ENCODE measurements around the gene PCDHGC5. TPM values are rescaled to one million over a fixed set of nuclear protein-coding genes. Genes with fewer than 3 reads are reported as not detected.

The PCDHGC5 gene
- total RNA-seq (2014; rRNA removed) = 0.40 and 0.46 TPM in 2 replicates
- Bru-seq, nascent RNA = percentile 53 among the genes with signal in this experiment
- BruChase-seq, experiment 1, labeled RNA remaining after a 6-hour chase = percentile 56 among the genes with signal in this experiment
- BruChase-seq, experiment 2, labeled RNA remaining after a 2-hour chase = percentile 73 among the genes with signal in this experiment
- long read RNA-seq, full-length matches to known transcripts = 1 of 1 reads
- long read RNA-seq, partial matches to known transcripts = 0 of 1 reads
- long read RNA-seq, other reads (novel, unspliced or antisense) = 0 of 1 reads

DNA sequence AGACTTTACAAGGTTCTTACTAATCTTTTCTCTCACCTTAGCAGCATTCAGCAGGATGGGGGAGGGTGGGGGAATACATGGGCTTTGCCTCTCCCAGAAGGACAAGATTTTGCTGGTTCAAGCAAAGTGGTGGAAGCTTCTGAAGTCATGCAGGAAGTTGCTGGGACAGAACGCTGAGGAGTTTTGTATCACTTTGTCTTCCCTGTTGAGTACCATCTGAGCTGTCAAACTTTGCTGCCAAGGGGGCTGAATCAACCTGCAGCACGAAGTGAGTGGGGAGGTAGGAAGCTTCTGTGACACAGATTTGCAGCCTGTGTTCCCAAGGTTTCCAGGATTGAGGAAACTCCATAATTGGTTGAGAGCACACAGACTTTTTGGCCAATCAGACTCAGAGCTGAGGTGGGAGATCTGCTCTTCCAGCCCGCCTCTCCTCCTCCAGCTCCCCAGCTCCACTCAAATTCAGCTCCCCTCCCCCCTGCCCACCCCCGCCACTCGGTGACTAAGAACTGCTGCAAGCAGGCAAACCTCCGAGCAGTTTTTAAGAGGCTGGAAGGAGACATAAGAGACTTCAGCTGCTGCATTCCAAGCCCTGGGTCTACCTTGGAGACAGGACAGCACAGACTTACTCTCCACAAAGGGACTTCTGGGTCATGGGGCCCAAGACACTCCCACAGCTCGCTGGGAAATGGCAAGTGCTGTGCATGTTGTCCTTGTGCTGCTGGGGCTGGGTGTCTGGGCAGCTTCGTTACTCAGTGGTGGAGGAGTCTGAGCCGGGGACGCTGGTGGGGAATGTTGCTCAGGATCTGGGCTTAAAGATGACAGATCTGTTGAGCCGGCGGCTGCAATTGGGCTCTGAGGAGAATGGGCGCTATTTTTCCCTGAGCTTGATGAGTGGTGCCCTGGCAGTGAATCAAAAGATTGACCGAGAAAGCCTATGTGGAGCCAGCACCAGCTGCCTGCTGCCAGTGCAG is at the start of gene PCDHGC5:
TSS of gene PCDHGC5 (plus strand) at position 491 of the 971 bp plus-strand sequence. CDS start at position 651, 160 bp downstream.
- Histone ChIP-seq H2AFZ (ENCODE audit: low read length) (no peak within 1 kb of the TSS), H3K4me1 (ENCODE audit: insufficient read depth, low read length) (peaks cover 15% of the 10 kb centered on the region; the same call in 1 of the 2 replicates), H3K9me2 (replicated peaks; ENCODE audit: low read length) (no peaks in the 10 kb centered on the region), H3K9me3 (ENCODE audit: low read length) (no peaks in the 10 kb centered on the region), H3K4me2 (ENCODE audit: low read length) (peak within 1 kb of the TSS; percentile 78), H3K79me2 (ENCODE audit: low read length) (no peaks in the 10 kb centered on the region), H3K4me3 (ENCODE audit: low read length) (peak within 1 kb of the TSS; percentile 42; the same call in 1 of the 2 replicates), H4K20me1 (ENCODE audit: low read length) (no peaks in the 10 kb centered on the region), H3K36me3 (ENCODE audit: low read depth, low read length) (no peaks in the 10 kb centered on the region), H3K9ac (ENCODE audit: low read length) (no peak within 1 kb of the TSS), H3F3A (ENCODE audit: low read length, unreplicated experiment) (no peaks in the 10 kb centered on the region), H3K27me3 (ENCODE audit: low read length) (no peaks in the 10 kb centered on the region), H3K27ac (ENCODE audit: low read length) (peak within 1 kb of the TSS; percentile 66)
- DNase-seq (peak; percentile 71), ATAC-seq (peak; percentile 84)
- no TSS peak for BruUV-seq (replicated peaks)
- intact Hi-C loops (cut with micrococcal nuclease) = loop anchor here (2.0 kb wide), 1 partner anchor 32 kb away; no protein-coding TSS in a partner anchor
- POLR2A ChIA-PET (ENCODE audit: unreplicated experiment) = no interaction called here
- CTCF ChIA-PET = no interaction called here
- TF ChIP-seq EZH2phosphoT487 (IDR thresholded peaks at IDR 0.05; ENCODE audit: borderline replicate concordance, low read length) (no peak), EZH2 (IDR thresholded peaks at IDR 0.05; ENCODE audit: low read length, unreplicated experiment) (no peak)
- TF ChIP-seq, protein P1, sequence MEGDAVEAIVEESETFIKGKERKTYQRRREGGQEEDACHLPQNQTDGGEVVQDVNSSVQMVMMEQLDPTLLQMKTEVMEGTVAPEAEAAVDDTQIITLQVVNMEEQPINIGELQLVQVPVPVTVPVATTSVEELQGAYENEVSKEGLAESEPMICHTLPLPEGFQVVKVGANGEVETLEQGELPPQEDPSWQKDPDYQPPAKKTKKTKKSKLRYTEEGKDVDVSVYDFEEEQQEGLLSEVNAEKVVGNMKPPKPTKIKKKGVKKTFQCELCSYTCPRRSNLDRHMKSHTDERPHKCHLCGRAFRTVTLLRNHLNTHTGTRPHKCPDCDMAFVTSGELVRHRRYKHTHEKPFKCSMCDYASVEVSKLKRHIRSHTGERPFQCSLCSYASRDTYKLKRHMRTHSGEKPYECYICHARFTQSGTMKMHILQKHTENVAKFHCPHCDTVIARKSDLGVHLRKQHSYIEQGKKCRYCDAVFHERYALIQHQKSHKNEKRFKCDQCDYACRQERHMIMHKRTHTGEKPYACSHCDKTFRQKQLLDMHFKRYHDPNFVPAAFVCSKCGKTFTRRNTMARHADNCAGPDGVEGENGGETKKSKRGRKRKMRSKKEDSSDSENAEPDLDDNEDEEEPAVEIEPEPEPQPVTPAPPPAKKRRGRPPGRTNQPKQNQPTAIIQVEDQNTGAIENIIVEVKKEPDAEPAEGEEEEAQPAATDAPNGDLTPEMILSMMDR (conservative IDR thresholded peaks at IDR 0.05; ENCODE audit: low read depth, low read length) = no peak

DNA sequence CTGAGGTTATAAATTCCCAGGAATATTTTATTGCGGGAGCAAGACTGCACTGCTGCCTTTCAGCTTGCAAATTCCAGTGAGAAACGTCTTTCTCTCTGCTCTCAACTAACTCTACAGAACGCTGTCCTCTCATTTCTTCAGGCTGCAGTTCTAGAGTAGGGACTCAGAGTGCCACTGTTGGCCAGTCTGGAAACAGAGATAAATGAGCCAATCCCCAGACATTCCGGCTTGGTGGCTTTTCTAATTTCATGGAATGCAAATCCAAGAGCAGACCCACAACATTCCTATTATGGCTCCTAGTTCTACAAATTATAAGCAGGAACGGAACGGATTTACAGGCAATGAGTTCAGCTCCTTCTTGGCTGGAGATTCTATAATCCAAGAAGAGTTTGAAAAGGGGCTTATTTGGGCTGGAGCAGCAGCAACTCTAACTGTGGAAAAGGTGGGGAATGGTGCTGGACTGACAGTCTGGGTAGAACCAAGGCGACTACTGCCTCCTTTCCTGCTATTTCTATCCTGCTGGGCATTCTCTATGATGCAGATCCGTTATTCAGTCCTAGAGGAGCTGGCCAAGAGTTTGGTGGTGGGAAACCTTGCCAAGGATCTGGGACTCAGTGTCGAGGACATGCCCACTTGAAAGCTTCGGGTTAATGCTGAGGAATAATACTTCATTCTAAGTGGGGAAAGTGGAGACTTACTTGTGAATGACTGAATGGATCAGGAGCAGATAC is 49.3 kb upstream of the PCDHGC5 start:
- intact Hi-C loops (cut with micrococcal nuclease) = no loop called here
- Histone ChIP-seq H3K36me3 (ENCODE audit: low read depth, low read length) (no peaks in the 10 kb centered on the region), H2AFZ (ENCODE audit: low read length) (no peak overlapping the region), H4K20me1 (ENCODE audit: low read length) (no peaks in the 10 kb centered on the region), H3K4me2 (ENCODE audit: low read length) (no peak overlapping the region), H3F3A (ENCODE audit: low read length, unreplicated experiment) (no peaks in the 10 kb centered on the region), H3K27me3 (ENCODE audit: low read length) (no peaks in the 10 kb centered on the region), H3K9me3 (ENCODE audit: low read length) (0 out of 2 replicates have a peak, but pooled peaks cover 2% of the 10 kb centered on the region), H3K4me1 (ENCODE audit: insufficient read depth, low read length) (no peaks in the 10 kb centered on the region), H3K79me2 (ENCODE audit: low read length) (no peaks in the 10 kb centered on the region), H3K9ac (ENCODE audit: low read length) (no peak overlapping the region), H3K27ac (ENCODE audit: low read length) (no peak overlapping the region), H3K4me3 (ENCODE audit: low read length) (no peak overlapping the region), H3K9me2 (replicated peaks; ENCODE audit: low read length) (no peaks in the 10 kb centered on the region)
- POLR2A ChIA-PET (ENCODE audit: unreplicated experiment) = no interaction called here
- no peak for ATAC-seq
- DNase-seq = no peak
- BruUV-seq (replicated peaks) = no TSS peak
- TF ChIP-seq EZH2 (IDR thresholded peaks at IDR 0.05; ENCODE audit: low read length, unreplicated experiment) (no peak), EZH2phosphoT487 (IDR thresholded peaks at IDR 0.05; ENCODE audit: borderline replicate concordance, low read length) (no peak)
- TF ChIP-seq, protein P1 (conservative IDR thresholded peaks at IDR 0.05; ENCODE audit: low read depth, low read length) = no peak
- CTCF ChIA-PET = no interaction called here
